GM21786 (cell line): ENCODE results near the gene CCDC102A.

ENCODE experiments used
- ATAC-seq: cut with Tn5 transposase; IDR thresholded peaks from one replicate; pipeline ENCODE4 v1.9.1; 2021; ENCODE audit not compliant: unreplicated experiment

CCDC102A gene

GRCh38 chr16:57519796-57520360 lies 16.5 kb downstream of the CCDC102A start:
- ATAC-seq = no peak

DNA sequence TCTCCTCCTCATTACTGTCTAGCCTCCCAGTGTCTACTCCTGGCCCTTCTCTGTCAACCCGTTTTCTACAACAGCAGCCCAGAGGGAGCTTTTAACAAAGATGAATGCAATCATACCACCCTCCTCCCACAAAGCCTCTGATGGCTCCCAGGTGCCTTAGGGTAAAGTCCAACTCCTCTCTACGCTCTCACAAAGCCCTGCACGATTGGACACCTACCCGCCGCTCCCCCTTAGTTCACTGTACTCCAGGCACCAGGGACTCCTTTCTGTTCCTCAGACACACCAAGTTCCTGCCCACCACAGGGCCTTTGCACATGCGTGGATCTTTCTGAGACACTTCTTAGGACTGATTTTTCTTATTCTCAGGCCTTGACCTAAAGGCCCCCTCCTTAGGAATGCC lies 17.4 kb downstream of the CCDC102A start:
- no peak for ATAC-seq

DNA sequence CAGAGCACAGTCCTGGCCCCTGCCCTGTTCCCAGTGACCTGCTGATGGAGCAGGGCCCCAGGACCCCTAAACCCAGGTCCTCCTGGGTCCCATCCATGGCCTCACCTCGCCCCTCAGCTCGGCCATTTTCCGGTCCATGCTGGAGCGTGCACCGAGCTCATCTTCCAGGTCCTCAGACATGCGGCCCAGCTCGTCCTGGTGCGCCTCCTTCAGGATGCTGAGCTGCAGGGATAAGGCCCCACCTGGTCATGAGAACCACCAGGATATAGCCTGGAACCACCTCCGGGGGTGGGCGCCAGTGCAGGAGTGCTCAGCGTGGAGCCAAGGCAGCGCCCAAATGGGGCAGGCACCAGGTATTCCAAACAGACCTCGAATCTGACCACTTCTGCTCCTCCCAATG lies 17.9 kb downstream of the CCDC102A start:
- no peak for ATAC-seq

GRCh38 chr16:57517397-57518367 lies 18.7 kb downstream of the CCDC102A start:
- no peak for ATAC-seq

GRCh38 chr16:57516773-57517172 lies 19.6 kb downstream of the CCDC102A start:
- no peak for ATAC-seq

DNA sequence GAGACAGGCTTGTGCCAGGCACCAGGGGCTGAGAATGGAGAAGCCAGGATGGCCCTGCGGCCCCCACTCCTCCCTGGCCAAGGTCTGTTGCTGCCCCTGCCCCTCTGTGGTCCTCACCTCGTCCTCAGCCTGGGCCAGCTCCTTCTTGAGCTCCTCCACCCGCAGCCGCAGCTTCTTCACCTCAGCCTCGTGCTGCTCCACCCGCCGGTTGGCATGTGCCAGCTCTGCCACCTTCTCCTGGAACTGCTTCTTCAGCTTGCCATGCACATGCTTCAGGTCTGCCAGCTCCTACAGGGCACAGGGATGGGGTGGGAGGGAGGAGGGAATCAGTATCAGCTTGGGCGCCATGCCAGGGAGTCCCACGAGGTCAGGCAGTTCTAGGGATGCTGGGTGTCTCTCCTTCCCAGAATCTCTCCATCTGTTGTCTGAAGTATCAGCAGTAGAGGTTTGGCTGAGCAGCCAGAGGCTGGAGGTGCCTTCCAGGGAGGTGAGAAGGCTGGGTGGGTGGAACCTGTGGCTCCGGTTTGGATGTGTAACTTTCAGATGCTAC lies 20.1 kb downstream of the CCDC102A start:
- ATAC-seq = no peak

- ATAC-seq = no peak
Observed at GRCh38 chr16:57514791-57515600, 21.4 kb downstream of the CCDC102A start.

GRCh38 chr16:57514371-57514770 lies 22.0 kb downstream of the CCDC102A start:
- no peak for ATAC-seq

DNA sequence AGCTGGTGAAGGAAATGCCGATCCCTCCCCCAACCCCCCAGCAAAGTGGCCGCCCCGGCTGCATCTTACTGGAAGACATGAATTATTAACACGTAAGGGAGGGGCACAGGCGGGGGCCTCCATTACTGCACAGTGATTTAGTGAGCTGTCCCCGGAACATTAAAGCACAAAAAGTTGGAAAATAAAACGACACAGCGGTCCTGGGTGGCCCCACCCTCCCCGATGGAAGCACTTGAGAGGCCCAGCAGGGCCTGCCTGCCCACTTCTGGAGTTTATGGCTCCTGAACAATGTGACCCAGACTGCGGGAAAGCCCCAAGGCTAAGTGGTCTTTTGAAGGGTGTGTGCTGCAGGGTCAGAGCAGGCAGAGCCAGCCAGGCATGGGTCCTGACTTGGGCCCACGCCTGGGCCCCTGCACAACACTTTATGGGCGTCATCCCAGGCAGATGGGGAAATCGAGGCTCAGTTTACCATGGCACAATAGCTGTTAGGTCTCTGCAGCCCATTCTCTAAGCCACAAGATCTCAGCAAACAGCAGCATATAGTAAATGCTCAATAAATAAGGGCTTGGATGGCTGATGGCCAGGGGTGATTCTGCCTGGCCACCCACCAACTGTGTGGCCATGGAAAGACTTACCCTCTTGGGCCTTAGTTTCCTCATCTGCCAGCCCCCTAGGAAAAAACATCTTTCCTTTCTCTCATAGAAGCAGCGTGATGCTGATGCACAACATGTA lies 22.8 kb downstream of the CCDC102A start:
- no peak for ATAC-seq

DNA sequence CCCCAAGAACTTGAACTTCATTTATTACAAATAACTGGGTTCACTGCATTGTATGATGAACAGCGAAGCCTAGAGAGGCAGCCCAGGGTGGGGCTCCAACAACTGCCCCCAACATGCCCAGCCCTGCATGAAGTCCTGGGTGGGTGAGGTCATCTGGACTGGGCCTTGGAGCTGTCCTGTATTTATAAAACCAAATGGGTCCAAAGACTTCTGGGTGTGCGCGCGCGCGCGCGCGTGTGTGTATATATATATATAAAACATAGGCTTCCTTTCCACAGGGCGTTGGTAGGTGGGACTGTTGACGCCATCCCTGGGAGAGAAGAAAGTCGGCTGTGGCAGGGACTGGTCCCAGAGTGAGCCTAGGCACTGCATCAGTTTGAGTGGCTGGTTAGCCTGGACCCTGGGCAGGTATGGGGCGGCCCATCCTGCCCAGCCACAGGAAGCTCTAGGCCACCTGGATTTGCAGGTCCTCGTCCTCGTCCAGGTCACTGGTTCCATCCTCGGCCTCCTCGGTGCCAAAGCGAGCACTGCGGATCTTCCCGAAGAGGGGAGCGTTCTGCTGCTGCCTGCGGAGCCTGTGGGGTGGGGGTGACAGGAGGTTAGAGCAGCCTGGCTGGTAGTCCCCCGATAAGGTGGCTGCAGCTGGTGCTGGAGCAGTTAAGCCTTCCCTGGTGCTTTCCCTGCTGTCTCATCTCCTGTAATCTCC lies 23.9 kb downstream of the CCDC102A start:
- no peak for ATAC-seq

DNA sequence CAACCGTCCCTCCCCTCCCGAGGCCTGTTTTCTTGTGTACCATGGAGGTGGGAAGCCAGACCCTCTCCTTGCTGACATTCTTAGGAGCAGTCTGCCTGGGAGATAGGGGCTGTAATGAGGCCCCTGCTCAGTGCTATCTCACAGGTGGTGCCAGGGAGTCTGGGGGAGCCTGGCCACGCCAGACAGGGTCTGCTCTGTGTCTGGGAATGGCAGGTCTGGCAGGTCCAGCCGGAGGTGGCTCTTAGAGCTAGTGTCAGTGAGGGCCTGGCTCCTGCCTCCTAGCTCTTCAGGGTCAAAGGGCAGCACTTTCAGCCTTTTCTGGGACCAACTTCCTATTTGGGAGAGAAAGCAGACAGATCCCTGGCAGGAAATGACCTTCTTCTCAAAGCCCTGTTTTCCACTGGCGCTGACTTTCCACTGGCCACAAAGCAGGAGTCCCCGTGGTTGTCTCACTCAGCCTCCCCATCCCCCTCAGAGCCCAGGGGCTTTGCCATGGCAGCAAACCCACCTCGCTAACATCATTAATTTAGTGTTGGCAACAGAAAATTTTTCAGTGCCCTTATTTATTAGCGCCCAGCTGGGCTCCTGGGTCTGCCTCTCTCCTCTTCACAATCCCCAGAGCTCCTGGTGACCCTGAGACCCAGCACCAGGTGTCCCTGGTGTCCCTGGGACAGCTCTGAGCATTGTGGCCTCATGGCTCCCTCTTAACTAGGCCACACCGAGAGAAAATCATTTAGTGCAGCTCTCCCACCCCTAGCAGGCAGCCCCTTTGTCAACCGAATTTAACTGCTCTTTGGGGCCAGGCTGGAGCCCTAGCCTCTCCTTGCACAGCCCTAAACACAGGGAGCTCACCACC lies 26.1 kb downstream of the CCDC102A start:
- ATAC-seq = no peak

DNA sequence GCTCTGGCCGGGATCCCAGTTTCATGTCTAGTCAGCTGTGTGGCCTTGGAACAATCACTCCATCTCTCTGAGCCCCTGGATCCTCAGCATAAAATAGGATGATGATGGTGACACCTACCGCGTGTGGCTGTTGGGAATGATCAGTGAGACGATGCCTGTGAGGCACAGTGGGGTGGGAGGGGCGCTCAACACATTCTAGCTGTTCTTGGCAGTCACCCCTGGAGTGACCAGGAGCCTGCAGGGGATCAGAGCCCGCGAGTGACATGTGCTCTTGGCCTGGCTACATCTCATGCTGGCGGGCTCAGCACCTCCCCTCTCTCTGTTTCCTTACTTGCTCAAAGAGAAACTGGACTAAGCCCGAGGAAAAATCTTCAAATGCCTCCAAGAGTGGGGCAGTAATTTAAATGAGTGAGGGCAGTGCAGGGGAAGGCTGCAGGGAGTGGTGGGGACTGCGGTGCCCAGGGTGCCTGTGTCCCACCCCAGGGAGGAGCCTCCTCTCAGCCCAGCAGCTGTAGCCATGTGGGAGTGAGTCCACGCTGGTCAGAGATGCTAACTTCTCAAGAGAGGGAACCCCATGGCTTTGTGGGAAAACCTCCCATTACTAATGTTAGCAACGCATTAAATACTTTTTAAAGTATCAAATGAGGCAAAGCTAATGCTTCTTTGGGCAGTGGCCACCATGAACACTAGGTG lies 27.0 kb downstream of the CCDC102A start:
- no peak for ATAC-seq

- no peak for ATAC-seq
Observed at GRCh38 chr16:57508035-57508425, 28.3 kb downstream of the CCDC102A start.

DNA sequence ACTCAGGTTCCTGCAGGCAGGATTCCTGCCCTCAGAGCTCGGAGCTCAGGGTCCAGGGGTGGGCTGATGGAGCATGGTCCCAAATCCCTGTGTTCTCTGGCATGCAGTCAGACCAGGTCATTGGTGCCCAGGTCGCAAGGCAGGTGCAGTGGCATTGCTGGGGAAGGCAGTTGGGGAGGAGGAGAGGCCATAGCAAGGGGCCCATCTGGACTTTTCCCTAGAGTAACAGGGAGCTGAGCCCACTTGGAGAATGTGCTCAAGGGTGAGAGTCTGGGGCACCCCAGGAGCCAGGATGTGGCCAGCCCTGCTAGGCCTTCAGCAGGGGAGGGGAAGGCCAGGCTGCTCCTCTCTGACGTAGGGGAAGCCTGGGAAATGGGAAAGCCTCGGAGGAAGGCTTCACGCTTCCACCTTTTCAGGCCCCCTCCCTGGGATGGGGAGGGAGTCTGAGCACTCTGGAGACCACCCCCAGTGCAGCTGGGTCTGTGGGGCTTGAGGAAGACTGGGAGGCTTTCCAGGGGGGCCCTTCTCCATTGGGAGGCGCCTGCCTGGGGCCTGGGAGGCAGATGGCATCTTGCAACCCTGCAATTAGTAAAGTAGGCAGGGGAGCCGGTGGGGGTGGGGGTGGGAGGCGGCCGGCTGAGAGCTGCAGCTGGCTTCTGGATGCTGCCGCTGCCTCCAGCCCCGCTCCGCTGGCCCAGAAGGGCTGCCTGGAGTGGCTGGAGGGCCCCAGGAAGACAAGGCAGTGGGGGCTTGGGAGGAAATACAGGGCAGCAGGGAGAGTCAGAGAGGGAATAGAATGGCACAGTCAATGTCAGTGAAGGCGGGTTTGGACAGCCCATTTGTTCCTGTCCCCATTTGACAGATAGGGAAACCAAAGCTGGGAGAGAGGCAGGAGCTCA lies 29.0 kb downstream of the CCDC102A start:
- no peak for ATAC-seq

- no peak for ATAC-seq
Observed at GRCh38 chr16:57505169-57505568, 31.2 kb downstream of the CCDC102A start.

GRCh38 chr16:57504491-57504890 lies 31.9 kb downstream of the CCDC102A start:
- no peak for ATAC-seq

DNA sequence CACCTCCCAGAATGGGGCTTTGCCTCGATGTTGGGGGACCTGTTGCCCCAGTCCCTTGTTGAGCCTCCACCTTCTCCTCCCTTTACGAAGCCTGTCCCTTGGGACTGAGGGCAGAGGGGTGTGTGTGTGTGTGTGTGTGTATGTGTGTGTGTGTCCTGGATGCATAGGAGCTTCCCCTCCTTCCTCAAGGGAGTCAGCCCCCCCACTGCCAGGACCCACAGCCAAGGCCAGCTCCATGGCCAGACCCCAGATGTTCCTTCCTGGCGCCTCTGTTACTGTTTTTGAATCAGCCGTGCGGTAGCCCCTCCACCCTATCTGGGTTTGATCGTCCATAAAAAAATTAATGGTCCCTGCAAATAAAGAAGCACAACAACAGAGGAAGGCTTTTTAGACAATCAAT lies 32.4 kb downstream of the CCDC102A start:
- ATAC-seq = no peak

DNA sequence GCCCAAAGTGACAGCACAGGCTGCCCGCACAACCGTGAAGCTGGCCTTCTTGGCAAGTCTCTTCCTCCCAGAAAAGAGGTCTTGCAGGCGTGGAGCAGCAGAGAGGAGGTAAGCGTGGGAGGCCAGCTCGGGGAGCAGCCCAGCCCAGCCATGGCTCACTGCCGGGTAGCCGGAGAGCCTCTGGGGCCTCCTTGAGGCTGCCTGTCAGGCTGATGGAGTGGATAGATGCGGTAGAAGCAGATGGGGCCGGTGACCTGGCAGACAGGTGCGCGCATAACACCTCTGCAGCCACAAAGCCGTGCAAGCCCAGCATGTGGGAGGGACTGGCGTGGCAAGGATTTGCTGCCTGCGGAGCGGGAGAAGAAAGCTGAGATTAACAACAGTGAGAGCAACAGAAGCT lies 33.0 kb downstream of the CCDC102A start:
- no peak for ATAC-seq
